ENCODE data around the gene GID8.

The GID8 gene

DNA sequence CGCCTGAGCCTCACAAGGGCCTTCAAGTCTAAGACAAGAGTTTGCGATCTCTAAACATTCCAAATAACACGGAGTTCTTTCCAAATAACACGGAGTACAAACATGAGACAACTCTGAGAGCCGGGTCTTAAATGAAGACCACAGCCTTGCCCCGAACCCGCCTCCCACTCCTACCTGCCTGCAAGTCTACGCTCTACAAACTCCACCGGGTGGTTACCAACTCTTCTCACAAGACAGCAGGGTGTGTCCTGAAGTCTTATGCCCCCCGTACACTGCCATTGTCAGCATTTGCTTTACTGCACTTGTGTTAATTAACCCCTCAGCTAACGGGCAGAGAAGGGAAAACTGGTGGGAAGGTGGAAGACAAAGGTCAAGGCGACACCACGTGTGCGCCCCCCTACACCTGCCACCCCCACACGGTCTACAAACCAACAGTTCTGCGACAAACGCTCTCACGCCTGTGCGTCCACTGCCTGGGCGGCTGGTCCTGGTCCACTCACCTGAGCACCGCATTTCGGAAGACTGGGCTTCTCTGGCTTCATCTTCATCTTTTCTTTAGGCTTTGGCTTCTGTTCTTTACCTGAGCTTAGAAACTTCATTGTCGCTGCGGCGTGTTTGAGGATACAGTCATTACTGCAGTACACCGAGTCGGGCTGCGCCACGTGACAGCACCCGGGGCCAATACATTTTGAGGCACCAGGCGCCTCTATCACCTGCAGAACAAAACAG is 31.1 kb upstream of the GID8 start:
- no peak for DNase-seq (ENCODE audit: low spot score)
- CTCF ChIA-PET = interaction anchor here (0.5 to 1.6 kb wide), 6 partner anchors 9 to 404 kb away, joined by 3 to 4 read pairs (median 3); no protein-coding TSS in a partner anchor
- TF ChIP-seq, protein P1, sequence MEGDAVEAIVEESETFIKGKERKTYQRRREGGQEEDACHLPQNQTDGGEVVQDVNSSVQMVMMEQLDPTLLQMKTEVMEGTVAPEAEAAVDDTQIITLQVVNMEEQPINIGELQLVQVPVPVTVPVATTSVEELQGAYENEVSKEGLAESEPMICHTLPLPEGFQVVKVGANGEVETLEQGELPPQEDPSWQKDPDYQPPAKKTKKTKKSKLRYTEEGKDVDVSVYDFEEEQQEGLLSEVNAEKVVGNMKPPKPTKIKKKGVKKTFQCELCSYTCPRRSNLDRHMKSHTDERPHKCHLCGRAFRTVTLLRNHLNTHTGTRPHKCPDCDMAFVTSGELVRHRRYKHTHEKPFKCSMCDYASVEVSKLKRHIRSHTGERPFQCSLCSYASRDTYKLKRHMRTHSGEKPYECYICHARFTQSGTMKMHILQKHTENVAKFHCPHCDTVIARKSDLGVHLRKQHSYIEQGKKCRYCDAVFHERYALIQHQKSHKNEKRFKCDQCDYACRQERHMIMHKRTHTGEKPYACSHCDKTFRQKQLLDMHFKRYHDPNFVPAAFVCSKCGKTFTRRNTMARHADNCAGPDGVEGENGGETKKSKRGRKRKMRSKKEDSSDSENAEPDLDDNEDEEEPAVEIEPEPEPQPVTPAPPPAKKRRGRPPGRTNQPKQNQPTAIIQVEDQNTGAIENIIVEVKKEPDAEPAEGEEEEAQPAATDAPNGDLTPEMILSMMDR (conservative IDR thresholded peaks at IDR 0.05; ENCODE audit: low read depth) = no peak
- POLR2A ChIA-PET (ENCODE audit: low non-redundant PET) = no interaction called here
- no peak overlapping the region for H3K27ac ChIP-seq

DNA sequence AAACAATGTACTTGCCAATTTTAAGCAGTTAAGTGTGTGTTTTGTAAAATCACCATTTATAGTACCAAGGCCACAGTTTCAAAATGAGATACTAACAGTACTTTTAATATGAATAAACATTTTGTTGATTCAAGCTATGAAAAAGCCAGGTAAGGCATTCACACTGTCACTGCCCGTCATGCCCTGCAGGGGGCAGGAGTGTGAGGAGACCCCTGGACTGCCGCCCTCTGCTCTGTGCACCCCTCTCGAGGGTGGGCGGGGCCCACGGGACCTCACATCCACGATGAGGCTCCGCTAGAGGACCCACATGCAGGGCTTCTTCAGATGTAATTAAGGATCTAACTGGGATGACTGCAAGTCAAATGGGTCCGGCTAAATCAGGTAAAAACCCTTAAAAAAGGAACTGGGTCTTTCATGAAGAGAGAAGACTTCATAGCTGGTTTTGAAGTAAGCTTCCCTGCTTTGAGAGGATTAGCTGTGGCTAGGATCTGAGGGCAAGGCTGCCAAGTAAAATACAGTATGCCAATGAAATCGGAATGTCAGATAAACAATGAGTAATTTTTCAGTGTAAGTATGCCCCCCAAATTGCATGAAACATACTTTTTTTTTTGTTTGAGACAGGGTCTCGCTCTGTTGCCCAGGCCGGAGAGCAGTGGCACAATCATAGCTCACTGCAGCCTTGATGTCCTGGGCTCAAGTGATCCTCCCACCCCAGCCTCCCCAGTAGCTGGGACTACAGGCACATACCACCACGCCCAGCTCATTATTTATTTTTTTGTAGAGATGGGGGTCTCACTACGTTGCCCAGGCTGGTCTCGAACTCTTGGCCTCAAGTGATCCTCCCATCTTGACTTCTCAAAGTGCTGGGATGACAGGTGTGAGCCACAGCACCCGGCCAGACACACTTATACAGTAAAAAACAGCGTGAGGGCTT is 30.3 kb upstream of the GID8 start:
- ChIA-PET POLR2A (ENCODE audit: low non-redundant PET) (no interaction called here), CTCF (interaction anchor here (0.5 to 2.4 kb wide), 13 partner anchors 8 to 612 kb away, joined by 3 to 11 read pairs (median 4); no protein-coding TSS in a partner anchor)
- peak overlapping the region; percentile 6 for H3K27ac ChIP-seq
- TF ChIP-seq, protein P1 (conservative IDR thresholded peaks at IDR 0.05; ENCODE audit: low read depth) = peak; percentile 70
- no peak for DNase-seq (ENCODE audit: low spot score)

DNA sequence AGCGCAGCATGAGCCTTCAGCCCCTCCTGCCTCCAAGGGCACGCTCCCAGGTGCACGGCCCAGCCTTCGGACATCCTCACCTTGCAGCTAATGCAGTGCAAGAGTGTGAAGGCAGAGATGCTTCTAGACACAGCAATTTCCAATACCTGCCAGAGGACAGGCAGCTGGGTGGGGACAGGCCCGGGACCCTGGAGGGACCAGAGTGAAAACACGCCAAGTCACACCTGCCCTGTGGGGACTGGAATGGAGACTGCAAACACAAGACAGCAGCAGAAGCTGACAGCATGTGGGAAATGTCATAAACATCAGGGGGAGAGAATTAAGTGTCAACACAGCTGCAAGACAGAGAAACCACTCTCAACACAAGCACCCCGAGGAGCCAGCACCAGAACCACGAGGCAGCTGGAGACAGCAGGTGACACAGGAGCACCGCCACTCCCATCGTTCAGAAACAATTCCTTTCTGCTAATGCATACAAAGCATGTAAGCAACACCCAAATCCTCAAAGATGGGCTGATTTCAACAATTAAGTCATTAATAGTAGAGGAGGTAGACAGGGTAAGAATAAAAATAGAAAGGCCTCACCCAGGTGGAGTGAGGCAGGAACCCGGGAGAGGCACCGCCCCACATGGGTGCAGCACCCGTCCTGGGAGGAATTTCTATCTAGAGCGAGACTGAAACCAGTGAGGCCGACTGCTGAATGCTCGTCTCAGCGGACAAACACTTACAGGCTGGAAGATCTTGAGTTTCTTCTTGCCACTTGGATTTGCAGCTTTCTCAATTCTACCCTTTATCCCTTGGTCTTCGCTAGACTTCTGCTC is 28.8 kb upstream of the GID8 start:
- H3K27ac ChIP-seq = peak overlapping the region; percentile 14
- TF ChIP-seq, protein P1 (conservative IDR thresholded peaks at IDR 0.05; ENCODE audit: low read depth) = no peak
- ChIA-PET CTCF (interaction anchor here (0.5 to 2.4 kb wide), 3 partner anchors 8 to 12 kb away, joined by 3 to 9 read pairs (median 3); no protein-coding TSS in a partner anchor), POLR2A (ENCODE audit: low non-redundant PET) (no interaction called here)
- DNase-seq (ENCODE audit: low spot score) = no peak

GRCh38 chr20:62910217-62910766 is 27.7 kb upstream of the GID8 start:
- POLR2A ChIA-PET (ENCODE audit: low non-redundant PET) = no interaction called here
- peak overlapping the region; percentile 55; the same call in 1 of the 2 replicates for H3K27ac ChIP-seq
- CTCF ChIA-PET = interaction anchor here (0.6 to 2.4 kb wide), 2 partner anchors 11 to 567 kb away, joined by 3 to 9 read pairs; no protein-coding TSS in a partner anchor
- TF ChIP-seq, protein P1 (conservative IDR thresholded peaks at IDR 0.05; ENCODE audit: low read depth) = no peak
- DNase-seq (ENCODE audit: low spot score) = no peak

GRCh38 chr20:62910777-62911497 is 27.0 kb upstream of the GID8 start:
- DNase-seq (ENCODE audit: low spot score) = no peak
- TF ChIP-seq, protein P1 (conservative IDR thresholded peaks at IDR 0.05; ENCODE audit: low read depth) = no peak
- ChIA-PET POLR2A (ENCODE audit: low non-redundant PET) (no interaction called here), CTCF (interaction anchor here (0.6 to 1.5 kb wide), 3 partner anchors 10 to 567 kb away, joined by 3 to 6 read pairs (median 3); no protein-coding TSS in a partner anchor)
- peak overlapping the region; percentile 55; the same call in 1 of the 2 replicates for H3K27ac ChIP-seq

Measured in RWPE1 (cell line).